ENCODE results near the gene LRRN3. TPM values are rescaled to one million over a fixed set of nuclear protein-coding genes. Genes with fewer than 3 reads are reported as not detected.

Gene LRRN3
- 0.87 and 7.9 TPM in 2 replicates for total RNA-seq

DNA sequence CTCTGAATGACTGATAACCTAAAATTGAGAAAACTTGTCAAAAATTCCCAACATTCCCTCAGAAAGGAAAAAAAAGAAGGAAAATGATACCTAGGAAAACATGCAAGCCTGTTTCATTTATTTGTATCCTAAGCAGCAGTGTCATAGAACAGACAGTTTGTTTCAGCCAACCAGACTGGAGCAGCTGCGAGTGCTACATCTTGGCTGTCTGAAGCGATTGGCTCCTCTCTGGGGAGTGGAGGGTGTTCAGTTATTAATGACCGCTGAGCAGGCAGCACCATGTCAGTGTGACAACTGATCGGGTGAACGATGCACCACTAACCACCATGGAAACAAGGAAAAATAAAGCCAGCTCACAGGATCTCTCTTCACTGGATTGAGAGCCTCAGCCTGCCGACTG lies at the start of gene LRRN3:
Gene LRRN3, plus strand, starts transcription at position 282 of the 400 bp plus-strand sequence. CDS start 31,646 bp downstream, outside the sequence.

All from cardiac ventricle fibroblast (primary cell).